Neural progenitor cell (in vitro differentiated cells): ENCODE results near the gene UBAC1. TPM values are rescaled to one million over a fixed set of nuclear protein-coding genes. Genes with fewer than 3 reads are reported as not detected.

Source experiments
- DNase-seq: peaks from one replicate; pipeline ENCODE4 v3.0.0-alpha.2; 2016; ENCODE audit warnings: low spot score
- H2AFZ ChIP-seq: fragments of 200-600 bp; sonication (generic); replicated peaks from 2 replicates; pipeline ENCODE4 v1.6.1; 2016; ENCODE audit warnings: antibody characterized with exemption
- H3F3A ChIP-seq: fragments of 200-600 bp; sonication (generic); 2 replicates; pipeline ENCODE4 v1.6.1; 2016; ENCODE audit warnings: antibody characterized with exemption, low read depth
- H3K27ac ChIP-seq: fragments of 200-600 bp; sonication (generic); 2 replicates; pipeline ENCODE4 v1.5.1; 2016; ENCODE audit warnings: mild to moderate bottlenecking
- H3K27me3 ChIP-seq: fragments of 200-600 bp; sonication (generic); 2 replicates; pipeline ENCODE4 v1.6.1; 2016; ENCODE audit warnings: mild to moderate bottlenecking, moderate library complexity
- H3K36me3 ChIP-seq: fragments of 200-600 bp; sonication (generic); 2 replicates; pipeline ENCODE4 v1.5.1; 2016
- H3K4me1 ChIP-seq: fragments of 200-600 bp; sonication (generic); 2 replicates; pipeline ENCODE4 v1.6.1; 2016; ENCODE audit warnings: mixed run types
- H3K4me2 ChIP-seq: fragments of 200-600 bp; sonication (generic); 2 replicates; pipeline ENCODE4 v1.6.1; 2016
- H3K4me3 ChIP-seq: fragments of 200-600 bp; sonication (generic); 2 replicates; pipeline ENCODE4 v1.5.1; 2016
- H3K79me2 ChIP-seq: fragments of 200-600 bp; sonication (generic); 2 replicates; pipeline ENCODE4 v1.6.1; 2016; ENCODE audit warnings: low read depth
- H3K9ac ChIP-seq: fragments of 200-600 bp; sonication (generic); 2 replicates; pipeline ENCODE4 v1.6.1; 2016
- H3K9me3 ChIP-seq: fragments of 200-600 bp; sonication (generic); 2 replicates; pipeline ENCODE4 v1.5.1; 2016; ENCODE audit warnings: low read depth
- H4K20me1 ChIP-seq: fragments of 200-600 bp; sonication (generic); 2 replicates; pipeline ENCODE4 v1.6.1; 2016; ENCODE audit warnings: low read depth
- H3K27ac Mint-ChIP-seq: 3 replicates; pipeline ENCODE4 v1.8.0; 2021; ENCODE audit warnings: mixed read lengths
- H3K27me3 Mint-ChIP-seq: 2 replicates; pipeline ENCODE4 v1.8.0; 2022; ENCODE audit warnings: low read depth, mild to moderate bottlenecking, inconsistent platforms, moderate library complexity, mixed read lengths; ENCODE audit not compliant: insufficient read depth
- H3K36me3 Mint-ChIP-seq: 3 replicates; pipeline ENCODE4 v1.8.0; 2021; ENCODE audit warnings: mixed read lengths
- H3K4me1 Mint-ChIP-seq: 3 replicates; pipeline ENCODE4 v1.8.0; 2021; ENCODE audit warnings: mixed read lengths
- H3K4me3 Mint-ChIP-seq: 3 replicates; pipeline ENCODE4 v1.8.0; 2021; ENCODE audit warnings: mild to moderate bottlenecking, moderate library complexity, mixed read lengths
- H3K9me3 Mint-ChIP-seq: 3 replicates; pipeline ENCODE4 v1.8.0; 2020; ENCODE audit warnings: mixed read lengths
- EZH2 ChIP-seq: fragments of 200-600 bp; sonication (generic); IDR thresholded peaks from 2 replicates; pipeline ENCODE4 v1.6.1; 2017; ENCODE audit warnings: antibody characterized with exemption, mild to moderate bottlenecking, moderate library complexity
- EZH2phosphoT487 ChIP-seq: fragments of 200-600 bp; sonication (generic); IDR thresholded peaks from 2 replicates; pipeline ENCODE4 v1.6.1; 2017; ENCODE audit warnings: antibody characterized with exemption
- total RNA-seq: library from RNA; depleted of rRNA; stranded (reverse); fragments of >200 nt; gene quantifications from 2 replicates; pipeline ENCODE4 v1.2.3, GENCODE V29; 2015; ENCODE audit warnings: low replicate concordance
- TF ChIP-seq, protein P1 (sequence below): fragments of 200-600 bp; sonication (generic); IDR thresholded peaks from 2 replicates; pipeline ENCODE4 v1.5.1; 2017; ENCODE audit warnings: antibody characterized with exemption, mild to moderate bottlenecking

The UBAC1 gene
- total RNA-seq, 1 donor from 2014 or later, result 66.0 TPM

DNA sequence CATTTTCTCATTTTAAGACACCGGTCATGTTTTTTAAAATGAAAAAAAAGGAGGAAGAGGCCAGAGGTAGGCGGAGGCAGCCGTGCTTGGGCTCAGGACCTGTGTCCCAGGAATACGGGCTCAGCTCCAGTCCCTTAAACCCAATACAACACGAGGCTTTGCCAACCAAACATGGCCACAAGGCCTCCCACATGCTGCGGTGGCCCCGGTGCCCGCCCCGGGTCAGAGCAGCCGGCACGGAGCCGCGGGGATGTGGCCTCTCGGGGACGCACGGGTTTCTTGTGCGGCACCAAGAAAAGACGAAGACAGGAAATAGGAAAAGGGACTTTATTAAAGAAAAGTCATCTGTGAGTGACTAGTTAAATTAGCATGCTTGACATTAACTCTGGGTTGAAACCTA is 28.5 kb downstream of the UBAC1 start:
- H4K20me1 ChIP-seq, result no peaks in the 10 kb centered on the region
- no peak for DNase-seq
- no peak overlapping the region for H3K4me3 Mint-ChIP-seq
- H3K4me1 Mint-ChIP-seq, result peaks cover 2% of the 10 kb centered on the region
- H3K27ac Mint-ChIP-seq, result no peak overlapping the region
- H3K9me3 ChIP-seq, result no peaks in the 10 kb centered on the region
- H3K9me3 Mint-ChIP-seq, result peaks cover 8% of the 10 kb centered on the region
- no peak overlapping the region for H3K27ac ChIP-seq
- H3K36me3 Mint-ChIP-seq, result peaks cover 32% of the 10 kb centered on the region
- no peak overlapping the region for H2AFZ ChIP-seq
- no peaks in the 10 kb centered on the region for H3F3A ChIP-seq
- no peak overlapping the region for H3K4me2 ChIP-seq
- TF ChIP-seq EZH2 (no peak), EZH2phosphoT487 (no peak)
- TF ChIP-seq, protein P1, sequence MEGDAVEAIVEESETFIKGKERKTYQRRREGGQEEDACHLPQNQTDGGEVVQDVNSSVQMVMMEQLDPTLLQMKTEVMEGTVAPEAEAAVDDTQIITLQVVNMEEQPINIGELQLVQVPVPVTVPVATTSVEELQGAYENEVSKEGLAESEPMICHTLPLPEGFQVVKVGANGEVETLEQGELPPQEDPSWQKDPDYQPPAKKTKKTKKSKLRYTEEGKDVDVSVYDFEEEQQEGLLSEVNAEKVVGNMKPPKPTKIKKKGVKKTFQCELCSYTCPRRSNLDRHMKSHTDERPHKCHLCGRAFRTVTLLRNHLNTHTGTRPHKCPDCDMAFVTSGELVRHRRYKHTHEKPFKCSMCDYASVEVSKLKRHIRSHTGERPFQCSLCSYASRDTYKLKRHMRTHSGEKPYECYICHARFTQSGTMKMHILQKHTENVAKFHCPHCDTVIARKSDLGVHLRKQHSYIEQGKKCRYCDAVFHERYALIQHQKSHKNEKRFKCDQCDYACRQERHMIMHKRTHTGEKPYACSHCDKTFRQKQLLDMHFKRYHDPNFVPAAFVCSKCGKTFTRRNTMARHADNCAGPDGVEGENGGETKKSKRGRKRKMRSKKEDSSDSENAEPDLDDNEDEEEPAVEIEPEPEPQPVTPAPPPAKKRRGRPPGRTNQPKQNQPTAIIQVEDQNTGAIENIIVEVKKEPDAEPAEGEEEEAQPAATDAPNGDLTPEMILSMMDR, result no peak
- H3K36me3 ChIP-seq, result no peaks in the 10 kb centered on the region
- H3K4me3 ChIP-seq, result no peak overlapping the region
- no peaks in the 10 kb centered on the region for H3K79me2 ChIP-seq
- no peaks in the 10 kb centered on the region for H3K4me1 ChIP-seq
- H3K9ac ChIP-seq, result no peak overlapping the region
- H3K27me3 ChIP-seq, result no peaks in the 10 kb centered on the region
- H3K27me3 Mint-ChIP-seq, result no peaks in the 10 kb centered on the region

GRCh38 chr9:135931349-135931820 is 29.8 kb downstream of the UBAC1 start:
- Mint-ChIP-seq H3K36me3 (peaks cover 24% of the 10 kb centered on the region), H3K27ac (no peak overlapping the region), H3K4me3 (no peak overlapping the region), H3K9me3 (peaks cover 6% of the 10 kb centered on the region), H3K4me1 (peaks cover 2% of the 10 kb centered on the region), H3K27me3 (no peaks in the 10 kb centered on the region)
- no peak overlapping the region for H3K27ac ChIP-seq
- no peaks in the 10 kb centered on the region for H3K4me1 ChIP-seq
- H3K4me3 ChIP-seq, result no peak overlapping the region
- H4K20me1 ChIP-seq, result no peaks in the 10 kb centered on the region
- DNase-seq, result no peak
- H3K79me2 ChIP-seq, result no peaks in the 10 kb centered on the region
- no peaks in the 10 kb centered on the region for H3K36me3 ChIP-seq
- H3K27me3 ChIP-seq, result no peaks in the 10 kb centered on the region
- H2AFZ ChIP-seq, result no peak overlapping the region
- H3K9ac ChIP-seq, result no peak overlapping the region
- H3F3A ChIP-seq, result no peaks in the 10 kb centered on the region
- no peak for TF ChIP-seq EZH2
- TF ChIP-seq, protein P1, result no peak
- no peak for TF ChIP-seq EZH2phosphoT487
- H3K4me2 ChIP-seq, result no peak overlapping the region
- H3K9me3 ChIP-seq, result no peaks in the 10 kb centered on the region

DNA sequence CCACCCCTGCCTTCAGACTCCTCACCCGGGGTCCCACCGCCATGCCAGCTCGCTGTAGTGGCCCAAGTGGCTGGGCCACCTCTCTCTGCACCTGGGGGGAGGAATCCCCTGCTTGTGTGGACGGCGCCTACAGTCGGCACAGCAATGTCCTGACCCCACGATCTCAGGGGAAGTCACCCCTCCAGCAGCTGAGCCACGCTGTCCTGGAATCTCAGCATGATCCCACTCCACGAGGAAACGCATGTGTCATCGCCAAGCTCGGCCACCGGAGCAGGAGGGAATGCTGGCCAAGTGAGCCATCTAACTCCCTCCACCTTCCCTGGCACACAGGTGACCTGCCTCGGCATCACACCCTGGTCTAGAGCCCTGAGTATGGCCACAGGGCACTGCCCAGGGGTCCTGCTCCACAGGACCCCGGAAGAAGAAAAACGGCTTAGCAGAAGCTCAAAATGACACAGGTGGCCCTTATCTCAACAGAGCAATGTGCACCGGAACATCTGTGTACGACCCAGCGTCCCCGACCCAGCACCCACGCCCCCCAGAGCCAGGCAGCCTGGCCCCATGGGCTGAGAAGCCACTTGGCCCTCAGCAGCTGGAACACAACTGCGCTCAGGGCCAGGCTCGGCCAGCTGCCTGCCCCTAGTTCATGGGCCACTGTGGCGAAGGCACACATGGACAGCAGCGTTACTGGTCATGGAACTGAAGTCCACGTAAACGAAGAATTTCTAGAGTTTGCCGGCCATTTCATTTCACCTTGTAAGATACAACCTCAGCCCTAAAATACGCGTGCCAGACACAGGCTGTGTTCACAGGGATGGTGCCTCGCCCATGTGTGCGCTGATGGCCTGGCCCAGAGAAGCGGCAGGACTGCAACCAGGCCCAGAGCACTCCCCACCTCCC is 30.5 kb downstream of the UBAC1 start:
- DNase-seq, result no peak
- H3K79me2 ChIP-seq, result no peaks in the 10 kb centered on the region
- H2AFZ ChIP-seq, result no peak overlapping the region
- H3K4me1 ChIP-seq, result no peaks in the 10 kb centered on the region
- no peak overlapping the region for H3K27ac ChIP-seq
- peaks cover 20% of the 10 kb centered on the region for H3K36me3 Mint-ChIP-seq
- no peak overlapping the region for H3K4me2 ChIP-seq
- H3K4me1 Mint-ChIP-seq, result peaks cover 2% of the 10 kb centered on the region
- no peak overlapping the region for H3K4me3 ChIP-seq
- peak overlapping the region; percentile 50 for H3K4me3 Mint-ChIP-seq
- peak overlapping the region; percentile 74 for H3K27ac Mint-ChIP-seq
- H3K9me3 ChIP-seq, result no peaks in the 10 kb centered on the region
- no peaks in the 10 kb centered on the region for H3K27me3 ChIP-seq
- TF ChIP-seq, protein P1, result no peak
- TF ChIP-seq EZH2phosphoT487 (no peak), EZH2 (no peak)
- no peaks in the 10 kb centered on the region for H3K27me3 Mint-ChIP-seq
- no peaks in the 10 kb centered on the region for H3F3A ChIP-seq
- no peak overlapping the region for H3K9ac ChIP-seq
- no peaks in the 10 kb centered on the region for H4K20me1 ChIP-seq
- no peaks in the 10 kb centered on the region for H3K36me3 ChIP-seq
- H3K9me3 Mint-ChIP-seq, result peaks cover 2% of the 10 kb centered on the region
